HG02852 (cell line): ENCODE results near the gene MPZL3.
A peak's percentile ranks its signal among the peaks of the same experiment; 100 is the strongest.

Experiments
- ATAC-seq: cut with Tn5 transposase; IDR thresholded peaks from one replicate; pipeline ENCODE4 v1.9.1; 2021; ENCODE audit warnings: mild to moderate bottlenecking, moderate library complexity; ENCODE audit not compliant: unreplicated experiment

MPZL3 gene

GRCh38 chr11:118251858-118252652, at the start of gene MPZL3:
Gene MPZL3, minus strand, starts transcription at chr11:118252365. Its CDS starts 71 bp downstream, at chr11:118252294.
- no peak for ATAC-seq

- no peak for ATAC-seq
Measured at GRCh38 chr11:118301600-118302195, 49.5 kb upstream of the MPZL3 start.

- ATAC-seq, result no peak
Measured at GRCh38 chr11:118295815-118296454, 43.8 kb upstream of the MPZL3 start.

- ATAC-seq, result no peak
Measured at GRCh38 chr11:118295199-118295598, 43.0 kb upstream of the MPZL3 start.

- ATAC-seq, result no peak
Measured at GRCh38 chr11:118294053-118294452, 41.9 kb upstream of the MPZL3 start.

- ATAC-seq, result no peak
Measured at GRCh38 chr11:118291477-118292135, 39.4 kb upstream of the MPZL3 start.

GRCh38 chr11:118290923-118291322, 38.8 kb upstream of the MPZL3 start:
- no peak for ATAC-seq

- no peak for ATAC-seq
Measured at GRCh38 chr11:118289401-118289800, 37.2 kb upstream of the MPZL3 start.

- no peak for ATAC-seq
Measured at GRCh38 chr11:118287006-118287405, 34.8 kb upstream of the MPZL3 start.

GRCh38 chr11:118286545-118286944, 34.4 kb upstream of the MPZL3 start:
- no peak for ATAC-seq

GRCh38 chr11:118283756-118284350, 31.7 kb upstream of the MPZL3 start:
- ATAC-seq, result no peak

GRCh38 chr11:118283037-118283636, 31.0 kb upstream of the MPZL3 start:
- ATAC-seq, result no peak

GRCh38 chr11:118282606-118283005, 30.4 kb upstream of the MPZL3 start:
- no peak for ATAC-seq

- no peak for ATAC-seq
Measured at GRCh38 chr11:118281284-118281683, 29.1 kb upstream of the MPZL3 start.

GRCh38 chr11:118277312-118277711, 25.1 kb upstream of the MPZL3 start:
- ATAC-seq, result peak; percentile 51

- no peak for ATAC-seq
Measured at GRCh38 chr11:118276422-118276821, 24.3 kb upstream of the MPZL3 start.

- no peak for ATAC-seq
Measured at GRCh38 chr11:118275176-118275575, 23.0 kb upstream of the MPZL3 start.

GRCh38 chr11:118274186-118274585, 22.0 kb upstream of the MPZL3 start:
- no peak for ATAC-seq

GRCh38 chr11:118272001-118272400, 19.8 kb upstream of the MPZL3 start:
- ATAC-seq, result no peak

GRCh38 chr11:118267486-118267885, 15.3 kb upstream of the MPZL3 start:
- ATAC-seq, result no peak

GRCh38 chr11:118265954-118266353, 13.8 kb upstream of the MPZL3 start:
- ATAC-seq, result no peak
